ENCODE results near the gene RHAG.
"Not testable (repeated sequence)": the region's sequence is repeated elsewhere in the genome, so short reads cannot be mapped to it uniquely, and the experiment has no call there.

The RHAG gene

GRCh38 chr6:49636713-49637349 is at the start of gene RHAG:
Gene RHAG (minus strand): TSS chr6:49636839. CDS start chr6:49636812, 27 bp downstream.
- no peaks in the 10 kb centered on the region for H3K27me3 ChIP-seq (ENCODE audit: control insufficient read depth, insufficient read depth, low read length)
- no peak within 1 kb of the TSS for H3K9ac ChIP-seq (ENCODE audit: low read depth, low read length)
- no peaks in the 10 kb centered on the region for H3K36me3 ChIP-seq (ENCODE audit: control insufficient read depth, insufficient read depth, low read length)
- no peaks in the 10 kb centered on the region for H3K9me3 ChIP-seq (ENCODE audit: control insufficient read depth, insufficient read depth, low read length)
- H3K4me1 ChIP-seq (ENCODE audit: control insufficient read depth, insufficient read depth, low read length), result peaks cover 2% of the 10 kb centered on the region
- H3K4me3 ChIP-seq (ENCODE audit: low read depth, low read length), result no peak within 1 kb of the TSS

- H3K27me3 ChIP-seq (ENCODE audit: control insufficient read depth, insufficient read depth, low read length), result no peaks in the 10 kb centered on the region
- no peaks in the 10 kb centered on the region for H3K36me3 ChIP-seq (ENCODE audit: control insufficient read depth, insufficient read depth, low read length)
- H3K9me3 ChIP-seq (ENCODE audit: control insufficient read depth, insufficient read depth, low read length), result no peaks in the 10 kb centered on the region
- no peak overlapping the region for H3K4me3 ChIP-seq (ENCODE audit: low read depth, low read length)
- no peak overlapping the region for H3K9ac ChIP-seq (ENCODE audit: low read depth, low read length)
- no peaks in the 10 kb centered on the region for H3K4me1 ChIP-seq (ENCODE audit: control insufficient read depth, insufficient read depth, low read length)
Measured at GRCh38 chr6:49676671-49677281, 40.1 kb upstream of the RHAG start.

- no peak overlapping the region for H3K9ac ChIP-seq (ENCODE audit: low read depth, low read length)
- H3K27me3 ChIP-seq (ENCODE audit: control insufficient read depth, insufficient read depth, low read length), result no peaks in the 10 kb centered on the region
- no peaks in the 10 kb centered on the region for H3K36me3 ChIP-seq (ENCODE audit: control insufficient read depth, insufficient read depth, low read length)
- H3K4me3 ChIP-seq (ENCODE audit: low read depth, low read length), result no peak overlapping the region
- no peaks in the 10 kb centered on the region for H3K4me1 ChIP-seq (ENCODE audit: control insufficient read depth, insufficient read depth, low read length)
- no peaks in the 10 kb centered on the region for H3K9me3 ChIP-seq (ENCODE audit: control insufficient read depth, insufficient read depth, low read length)
Measured at GRCh38 chr6:49675816-49676215, 39.2 kb upstream of the RHAG start.

- Histone ChIP-seq H3K4me1 (ENCODE audit: control insufficient read depth, insufficient read depth, low read length) (peaks cover 8% of the 10 kb centered on the region), H3K27me3 (ENCODE audit: control insufficient read depth, insufficient read depth, low read length) (no peaks in the 10 kb centered on the region), H3K36me3 (ENCODE audit: control insufficient read depth, insufficient read depth, low read length) (no peaks in the 10 kb centered on the region), H3K9me3 (ENCODE audit: control insufficient read depth, insufficient read depth, low read length) (no peaks in the 10 kb centered on the region), H3K9ac (ENCODE audit: low read depth, low read length) (no peak overlapping the region), H3K4me3 (ENCODE audit: low read depth, low read length) (no peak overlapping the region)
Measured at GRCh38 chr6:49668083-49668511, 31.5 kb upstream of the RHAG start.

GRCh38 chr6:49666930-49667757 is 30.5 kb upstream of the RHAG start:
- Histone ChIP-seq H3K36me3 (ENCODE audit: control insufficient read depth, insufficient read depth, low read length) (no peaks in the 10 kb centered on the region), H3K9ac (ENCODE audit: low read depth, low read length) (no peak overlapping the region), H3K9me3 (ENCODE audit: control insufficient read depth, insufficient read depth, low read length) (no peaks in the 10 kb centered on the region), H3K27me3 (ENCODE audit: control insufficient read depth, insufficient read depth, low read length) (no peaks in the 10 kb centered on the region), H3K4me3 (ENCODE audit: low read depth, low read length) (no peak overlapping the region), H3K4me1 (ENCODE audit: control insufficient read depth, insufficient read depth, low read length) (peaks cover 8% of the 10 kb centered on the region)

- no peak overlapping the region for H3K9ac ChIP-seq (ENCODE audit: low read depth, low read length)
- H3K4me1 ChIP-seq (ENCODE audit: control insufficient read depth, insufficient read depth, low read length), result peaks cover 8% of the 10 kb centered on the region
- H3K36me3 ChIP-seq (ENCODE audit: control insufficient read depth, insufficient read depth, low read length), result no peaks in the 10 kb centered on the region
- H3K4me3 ChIP-seq (ENCODE audit: low read depth, low read length), result no peak overlapping the region
- no peaks in the 10 kb centered on the region for H3K27me3 ChIP-seq (ENCODE audit: control insufficient read depth, insufficient read depth, low read length)
- no peaks in the 10 kb centered on the region for H3K9me3 ChIP-seq (ENCODE audit: control insufficient read depth, insufficient read depth, low read length)
Measured at GRCh38 chr6:49666480-49666879, 29.8 kb upstream of the RHAG start.

GRCh38 chr6:49664817-49665216 is 28.2 kb upstream of the RHAG start:
- Histone ChIP-seq H3K4me3 (ENCODE audit: low read depth, low read length) (no peak overlapping the region), H3K9me3 (ENCODE audit: control insufficient read depth, insufficient read depth, low read length) (no peaks in the 10 kb centered on the region), H3K27me3 (ENCODE audit: control insufficient read depth, insufficient read depth, low read length) (no peaks in the 10 kb centered on the region), H3K9ac (ENCODE audit: low read depth, low read length) (no peak overlapping the region), H3K4me1 (ENCODE audit: control insufficient read depth, insufficient read depth, low read length) (peaks cover 8% of the 10 kb centered on the region), H3K36me3 (ENCODE audit: control insufficient read depth, insufficient read depth, low read length) (no peaks in the 10 kb centered on the region)

GRCh38 chr6:49664054-49664453 is 27.4 kb upstream of the RHAG start:
- H3K4me1 ChIP-seq (ENCODE audit: control insufficient read depth, insufficient read depth, low read length); H3K36me3 ChIP-seq (ENCODE audit: control insufficient read depth, insufficient read depth, low read length); H3K4me3 ChIP-seq (ENCODE audit: low read depth, low read length); H3K9ac ChIP-seq (ENCODE audit: low read depth, low read length); H3K9me3 ChIP-seq (ENCODE audit: control insufficient read depth, insufficient read depth, low read length); H3K27me3 ChIP-seq (ENCODE audit: control insufficient read depth, insufficient read depth, low read length): not testable (repeated sequence)

GRCh38 chr6:49662892-49663261 is 26.2 kb upstream of the RHAG start:
- no peak overlapping the region for H3K9ac ChIP-seq (ENCODE audit: low read depth, low read length)
- H3K9me3 ChIP-seq (ENCODE audit: control insufficient read depth, insufficient read depth, low read length), result no peaks in the 10 kb centered on the region
- H3K27me3 ChIP-seq (ENCODE audit: control insufficient read depth, insufficient read depth, low read length), result no peaks in the 10 kb centered on the region
- peaks cover 4% of the 10 kb centered on the region for H3K4me1 ChIP-seq (ENCODE audit: control insufficient read depth, insufficient read depth, low read length)
- no peak overlapping the region for H3K4me3 ChIP-seq (ENCODE audit: low read depth, low read length)
- H3K36me3 ChIP-seq (ENCODE audit: control insufficient read depth, insufficient read depth, low read length), result no peaks in the 10 kb centered on the region

- no peaks in the 10 kb centered on the region for H3K9me3 ChIP-seq (ENCODE audit: control insufficient read depth, insufficient read depth, low read length)
- H3K4me1 ChIP-seq (ENCODE audit: control insufficient read depth, insufficient read depth, low read length), result peaks cover 4% of the 10 kb centered on the region
- H3K9ac ChIP-seq (ENCODE audit: low read depth, low read length), result no peak overlapping the region
- no peak overlapping the region for H3K4me3 ChIP-seq (ENCODE audit: low read depth, low read length)
- no peaks in the 10 kb centered on the region for H3K36me3 ChIP-seq (ENCODE audit: control insufficient read depth, insufficient read depth, low read length)
- H3K27me3 ChIP-seq (ENCODE audit: control insufficient read depth, insufficient read depth, low read length), result no peaks in the 10 kb centered on the region
Measured at GRCh38 chr6:49662231-49662891, 25.7 kb upstream of the RHAG start.

GRCh38 chr6:49653942-49654341 is 17.3 kb upstream of the RHAG start:
- Histone ChIP-seq H3K9me3 (ENCODE audit: control insufficient read depth, insufficient read depth, low read length) (no peaks in the 10 kb centered on the region), H3K36me3 (ENCODE audit: control insufficient read depth, insufficient read depth, low read length) (no peaks in the 10 kb centered on the region), H3K4me3 (ENCODE audit: low read depth, low read length) (no peak overlapping the region), H3K4me1 (ENCODE audit: control insufficient read depth, insufficient read depth, low read length) (no peaks in the 10 kb centered on the region), H3K27me3 (ENCODE audit: control insufficient read depth, insufficient read depth, low read length) (no peaks in the 10 kb centered on the region), H3K9ac (ENCODE audit: low read depth, low read length) (no peak overlapping the region)
